GM19455 (cell line): Measurements from ENCODE around the gene SIRT6.
"Not testable (repeated sequence)": the region's sequence is repeated elsewhere in the genome, so short reads cannot be mapped to it uniquely, and the experiment has no call there.

Experiments
- ATAC-seq: cut with Tn5 transposase; IDR thresholded peaks from one replicate; pipeline ENCODE4 v1.9.1; 2021; ENCODE audit not compliant: unreplicated experiment

Gene SIRT6

DNA sequence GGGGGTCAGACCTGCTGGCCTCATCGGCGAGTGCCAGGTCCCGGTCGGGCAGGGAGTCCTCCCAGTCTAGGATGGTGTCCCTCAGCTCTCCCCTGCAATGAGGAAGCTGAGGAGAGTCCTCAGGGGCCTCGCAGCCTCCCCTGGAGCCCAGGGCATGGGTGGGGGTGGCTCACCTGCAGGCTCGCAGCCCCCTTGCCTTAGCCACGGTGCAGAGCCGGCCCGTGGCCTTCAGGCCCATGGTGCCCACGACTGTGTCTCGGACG lies 6.8 kb downstream of the SIRT6 start:
- ATAC-seq: no peak

DNA sequence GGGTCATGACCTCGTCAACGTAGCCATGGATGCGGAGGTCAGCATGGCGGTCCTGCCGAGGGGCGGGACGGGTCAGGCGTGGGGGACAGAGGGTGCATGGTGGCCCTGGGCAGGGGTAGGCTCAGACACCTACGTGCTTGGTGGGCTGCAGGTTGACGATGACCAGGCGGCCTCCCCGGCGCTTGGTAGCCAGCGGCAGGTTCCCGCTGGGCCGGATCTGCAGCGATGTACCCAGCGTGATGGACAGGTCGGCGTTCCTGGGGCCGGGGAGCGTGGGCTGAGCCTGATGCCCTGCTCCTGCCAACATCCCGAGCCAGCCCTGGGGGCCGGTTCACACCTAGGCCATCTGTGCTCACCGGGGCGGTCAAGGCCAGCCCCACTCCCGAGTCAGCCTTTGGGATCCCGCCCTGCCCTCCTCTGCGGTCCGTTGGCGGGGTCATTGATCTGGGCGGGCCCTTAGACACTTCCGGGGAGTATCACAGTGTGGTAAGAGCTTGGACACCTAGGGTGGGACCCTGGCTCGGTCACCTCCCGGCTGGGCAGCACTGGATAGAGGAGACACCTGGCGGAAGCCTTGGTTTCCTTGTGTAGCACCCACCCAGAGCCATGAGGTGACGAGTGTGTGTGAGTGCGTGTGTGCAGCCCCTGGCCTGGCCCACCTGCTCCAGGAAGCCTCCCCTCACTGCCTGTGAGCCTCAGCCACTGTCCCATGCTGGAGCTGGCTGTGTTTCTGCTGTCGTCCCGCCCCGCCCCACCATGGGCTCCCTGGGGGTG lies 7.3 kb downstream of the SIRT6 start:
- no peak for ATAC-seq

DNA sequence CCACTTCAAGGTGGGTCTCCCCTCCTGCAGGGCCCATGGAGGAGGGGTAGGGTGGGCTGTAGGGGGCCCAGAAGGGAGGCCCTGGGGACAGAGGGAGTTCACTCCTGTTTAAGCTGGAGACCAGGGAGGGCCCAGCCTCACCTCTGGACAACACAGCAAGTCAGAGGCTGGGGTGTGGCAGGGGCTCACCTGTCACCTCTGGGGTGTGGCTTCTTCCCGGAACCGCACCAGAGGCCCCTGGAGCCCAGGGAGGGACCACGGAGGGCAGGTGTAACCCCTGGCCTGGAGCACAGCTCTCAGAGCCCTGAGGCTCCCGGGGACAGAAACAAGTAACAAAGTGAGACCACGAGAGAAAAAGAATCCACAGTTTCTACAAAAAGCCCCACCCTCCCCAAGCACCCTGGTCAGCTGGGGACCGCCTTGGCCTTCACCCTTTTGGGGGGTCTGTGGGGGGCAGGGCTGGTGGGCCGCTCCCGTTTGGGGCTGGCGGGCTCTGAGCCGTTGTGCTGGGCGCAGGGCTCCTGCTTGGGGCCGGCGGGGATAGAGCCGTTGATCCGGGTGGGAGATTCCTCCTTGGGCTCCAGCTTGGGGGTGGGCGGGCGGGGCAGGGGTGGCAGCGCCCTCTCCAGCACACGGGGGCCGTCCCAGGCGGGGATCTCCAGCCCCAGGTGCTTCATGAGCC lies 8.0 kb downstream of the SIRT6 start:
- ATAC-seq: no peak

DNA sequence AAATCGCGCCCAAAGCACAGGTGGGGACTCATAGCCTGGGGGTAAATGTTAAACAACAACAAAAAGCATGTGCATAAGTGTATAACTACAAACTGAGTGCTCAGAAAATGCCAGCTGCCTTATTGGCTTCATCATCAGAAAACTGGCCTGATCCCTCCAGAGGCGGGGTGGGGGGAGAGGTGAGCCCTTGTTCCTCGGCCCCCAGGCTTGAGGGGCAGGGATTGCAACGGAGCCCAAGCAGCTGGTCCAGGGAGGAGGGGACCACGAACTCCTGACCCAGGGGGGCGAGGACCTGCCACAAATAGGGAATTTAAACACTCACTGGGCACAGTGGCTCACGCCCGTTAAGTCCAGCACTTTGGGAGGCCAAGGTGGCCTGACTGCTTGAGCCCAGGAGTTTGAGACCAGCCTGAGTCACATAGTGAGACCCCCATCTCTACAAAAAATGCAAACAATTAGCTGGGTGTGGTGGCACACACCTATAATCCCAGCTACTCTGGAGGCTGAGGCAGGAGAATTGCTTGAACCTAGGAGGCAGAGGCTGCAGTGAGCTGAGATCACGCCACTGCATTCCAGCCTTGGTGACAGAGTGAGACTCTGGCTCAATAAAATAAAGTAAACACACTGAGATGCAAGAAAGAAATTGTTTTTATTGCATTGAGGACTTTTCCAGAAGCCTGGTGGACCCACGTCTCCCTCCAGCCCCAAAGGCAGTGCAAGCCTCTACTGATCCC lies 8.7 kb downstream of the SIRT6 start:
- ATAC-seq: no peak

DNA sequence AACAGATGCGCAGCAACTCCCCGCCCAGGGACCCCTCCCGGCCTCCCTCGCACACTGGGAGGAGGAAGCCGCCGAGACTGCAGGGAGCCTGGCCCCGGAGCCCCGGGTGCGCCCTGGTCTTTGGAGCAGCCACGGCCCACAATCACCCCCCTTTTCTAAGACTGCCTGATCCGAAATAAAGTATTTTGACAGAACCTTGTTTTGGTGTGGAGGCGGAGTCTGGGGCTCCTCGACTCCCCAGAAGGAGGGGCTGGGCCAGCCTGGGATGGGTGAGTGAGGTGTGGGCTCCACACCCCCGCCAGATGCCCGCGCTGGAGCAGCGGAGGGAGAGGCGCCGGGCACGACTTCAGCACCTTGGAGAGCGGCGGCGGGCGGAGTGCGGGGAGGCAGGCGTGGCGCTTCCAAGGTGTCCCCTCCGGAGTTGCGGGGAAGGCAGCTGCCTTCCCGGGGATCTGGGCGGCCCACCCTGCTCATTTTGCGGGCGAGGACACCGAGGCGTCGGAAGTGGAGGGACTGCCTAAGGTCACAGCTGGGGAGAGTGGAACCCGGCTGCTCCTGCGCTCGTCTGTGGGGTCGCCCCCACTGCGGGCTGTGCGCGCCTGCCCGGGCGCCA lies 9.4 kb downstream of the SIRT6 start:
- ATAC-seq: no peak

DNA sequence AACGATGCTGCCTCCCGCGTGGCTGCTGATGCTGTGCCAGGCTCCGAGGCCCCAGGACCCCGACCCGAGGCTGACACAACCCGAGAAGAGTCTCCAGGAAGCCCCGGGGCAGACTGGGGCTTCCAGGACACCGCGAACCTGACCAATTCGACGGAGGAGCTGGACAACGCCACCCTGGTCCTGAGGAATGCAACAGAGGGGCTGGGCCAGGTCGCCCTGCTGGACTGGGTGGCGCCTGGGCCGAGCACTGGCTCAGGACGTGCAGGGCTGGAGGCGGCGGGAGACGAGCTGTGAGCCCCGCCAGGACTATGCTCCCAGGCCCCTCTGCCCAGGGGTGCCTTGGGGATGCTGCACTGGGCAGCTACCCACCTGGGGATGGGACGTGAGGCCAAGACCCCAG lies 10.7 kb downstream of the SIRT6 start:
- ATAC-seq: no peak

DNA sequence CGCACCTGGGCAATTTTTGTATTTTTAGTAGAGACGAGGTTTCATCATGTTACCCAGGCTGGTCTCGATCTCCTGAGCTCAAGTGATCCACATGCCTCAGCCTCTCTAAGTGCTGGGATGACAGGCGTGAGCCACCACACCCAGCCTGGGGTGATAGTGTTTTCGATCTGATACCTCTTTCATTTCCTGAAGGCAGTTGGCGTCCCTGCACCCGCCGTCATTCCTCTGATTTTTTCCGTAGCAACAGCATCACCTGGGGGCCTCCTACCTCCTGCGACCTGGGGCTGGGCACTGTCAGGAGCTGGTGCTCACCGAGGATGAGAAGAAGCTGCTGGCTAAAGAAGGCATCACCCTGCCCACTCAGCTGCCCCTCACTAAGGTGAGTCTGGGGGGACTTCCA lies 18.1 kb downstream of the SIRT6 start:
- ATAC-seq: no peak

DNA sequence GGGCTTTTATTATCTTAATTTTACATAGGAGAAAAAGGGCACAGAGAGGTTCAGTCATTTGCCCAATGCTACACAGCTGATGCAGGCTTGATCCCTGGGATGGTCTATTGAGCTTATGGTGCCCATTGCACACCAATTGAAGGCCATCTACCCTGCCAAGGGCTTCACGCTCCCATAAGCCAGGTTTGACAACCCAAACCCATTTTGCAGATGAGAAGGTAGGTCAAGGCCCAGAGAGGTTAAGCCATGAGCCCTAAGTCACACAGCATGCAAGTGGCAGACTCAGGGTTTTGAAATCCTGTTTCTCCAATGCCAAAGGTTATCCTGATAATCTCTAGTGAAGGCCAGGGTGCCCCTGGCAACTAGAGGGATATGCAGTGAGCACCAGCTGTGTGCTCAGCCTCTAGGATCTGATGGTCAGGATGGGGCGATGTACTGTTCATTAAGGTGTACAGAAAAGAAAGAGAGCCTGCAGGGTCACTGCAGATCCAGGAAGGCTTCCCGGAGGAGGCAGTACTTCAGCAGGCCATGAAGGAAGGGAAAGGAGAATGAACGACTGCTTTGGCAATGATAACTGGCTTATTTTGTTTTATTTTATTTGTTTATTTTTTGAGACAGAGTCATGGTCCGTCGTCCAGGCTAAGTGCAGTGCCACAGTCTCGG lies 20.8 kb downstream of the SIRT6 start:
- ATAC-seq: no peak

DNA sequence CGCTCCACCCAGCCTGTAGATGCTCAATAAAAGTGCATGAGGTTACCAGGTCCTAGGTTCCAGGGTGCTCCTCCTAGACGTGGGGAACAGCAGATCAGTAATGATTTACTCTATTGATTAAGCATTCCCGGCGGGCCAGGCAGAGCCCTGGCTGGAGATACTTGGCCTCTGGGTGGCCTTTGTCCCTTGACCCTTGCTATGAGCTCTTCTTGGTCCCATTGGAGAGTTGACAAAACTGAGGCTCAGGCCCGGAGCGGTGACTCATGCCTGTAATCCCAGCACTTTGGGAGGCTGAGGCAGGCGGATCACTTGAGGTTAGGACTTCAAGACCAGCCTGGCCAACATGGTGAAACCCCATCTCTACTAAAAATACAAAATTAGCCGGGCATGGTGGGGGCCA lies 24.4 kb downstream of the SIRT6 start:
- not testable (repeated sequence) for ATAC-seq

DNA sequence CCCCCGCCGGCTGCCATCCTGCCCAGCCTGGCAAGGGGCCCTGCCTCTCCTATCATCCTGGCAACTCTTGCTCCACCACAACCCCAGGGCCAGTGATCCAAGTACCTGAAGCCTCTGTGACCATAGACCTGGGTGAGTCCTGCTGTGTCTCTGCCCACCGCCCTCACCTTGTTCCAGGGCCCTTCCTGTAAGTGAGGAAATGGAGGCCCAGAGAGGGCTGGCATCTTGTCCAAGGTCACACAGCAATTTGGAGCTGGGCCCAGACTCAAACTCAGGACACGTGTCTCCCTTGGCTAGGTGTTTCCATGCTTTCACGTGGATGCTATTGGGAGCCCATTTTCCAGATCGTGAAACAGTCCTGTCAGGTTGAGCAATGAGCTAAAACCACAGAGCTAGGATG lies 25.2 kb downstream of the SIRT6 start:
- ATAC-seq: no peak

DNA sequence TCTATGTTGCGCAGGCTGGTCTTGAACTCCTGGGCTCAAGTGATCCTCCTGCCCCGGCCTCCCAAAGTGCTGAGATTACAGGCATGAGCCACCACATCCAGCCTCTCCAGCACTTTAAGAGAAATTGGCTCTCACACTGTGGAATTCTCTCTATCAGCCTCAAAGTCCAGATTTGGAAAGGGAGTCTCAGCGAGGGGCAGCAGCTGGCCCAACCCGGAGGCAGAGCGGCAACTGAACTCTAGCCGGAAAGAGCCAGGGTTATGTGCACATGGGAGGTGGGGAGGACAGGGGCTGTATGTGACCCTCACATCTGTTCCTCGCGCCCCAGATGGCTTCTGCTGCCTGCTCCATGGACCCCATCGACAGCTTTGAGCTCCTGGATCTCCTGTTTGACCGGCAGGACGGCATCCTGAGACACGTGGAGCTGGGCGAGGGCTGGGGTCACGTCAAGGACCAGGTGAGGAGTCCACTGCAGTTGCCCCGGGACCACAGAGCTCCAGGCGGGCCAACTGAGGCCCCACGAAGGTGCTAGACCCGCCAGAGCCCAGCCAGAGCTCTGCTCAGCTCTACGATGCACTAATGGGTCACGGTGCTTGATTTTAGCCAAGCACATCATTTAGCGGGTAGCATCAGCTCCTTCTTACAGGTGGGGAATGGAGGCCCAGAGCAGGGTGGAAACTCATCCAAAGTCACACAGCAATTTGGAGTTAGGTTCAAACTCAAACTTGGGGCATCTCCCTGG lies 27.6 kb downstream of the SIRT6 start:
- no peak for ATAC-seq

DNA sequence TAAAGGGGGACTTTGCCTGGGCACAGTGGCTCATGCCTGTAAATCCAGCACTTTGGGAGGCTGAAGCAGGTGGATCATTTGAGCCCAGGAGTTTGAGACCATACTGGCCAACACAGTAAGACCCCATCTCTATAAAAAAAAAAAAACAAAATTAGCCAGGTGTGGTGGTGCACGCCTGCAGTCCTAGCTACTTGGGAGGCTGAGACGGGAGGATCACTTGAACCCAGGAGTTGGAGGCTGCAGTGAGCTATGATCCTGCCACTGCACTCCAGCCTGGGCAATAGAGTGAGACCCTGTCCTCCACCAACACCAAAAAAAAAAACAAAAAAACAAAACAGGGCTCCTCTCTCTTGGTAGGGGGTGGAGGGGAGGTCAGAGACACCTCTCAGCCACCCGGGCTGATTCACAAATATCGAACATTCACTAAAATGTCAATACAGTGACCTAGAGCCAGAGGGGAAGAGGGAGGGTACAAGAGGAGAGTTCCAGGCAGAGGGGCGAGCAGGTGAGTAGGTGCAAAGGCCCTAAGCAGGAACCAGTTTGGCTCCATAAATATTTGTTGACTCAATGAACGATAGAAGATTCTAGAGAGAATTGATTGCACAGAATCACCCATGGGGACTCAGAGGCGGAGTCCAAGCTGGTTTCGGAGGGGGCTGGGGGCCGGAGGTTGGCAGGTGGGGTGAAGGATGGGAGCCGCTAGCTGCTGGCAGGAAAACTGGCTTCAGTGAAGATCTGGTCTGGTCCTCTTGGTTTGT lies 29.9 kb downstream of the SIRT6 start:
- ATAC-seq: no peak

DNA sequence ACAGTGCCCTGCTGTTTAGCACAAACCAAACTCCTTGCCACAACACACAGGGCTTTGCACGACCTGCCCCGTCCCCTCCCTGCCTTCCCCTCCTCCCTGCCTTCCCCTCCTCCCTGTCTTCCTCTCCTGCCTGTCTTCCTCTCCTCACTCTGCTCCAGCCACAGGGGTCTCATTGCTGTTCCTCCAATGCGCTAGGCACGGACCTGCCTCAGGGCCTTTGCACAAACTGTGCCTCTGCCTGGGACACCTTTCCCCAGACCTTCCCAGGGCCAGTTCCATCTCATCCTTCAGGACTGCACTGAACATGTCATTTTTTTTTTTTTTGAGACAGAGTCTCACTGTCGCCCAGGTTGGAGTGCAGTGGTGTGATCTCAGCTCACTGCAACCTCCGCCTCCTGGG lies 30.7 kb downstream of the SIRT6 start:
- no peak for ATAC-seq

DNA sequence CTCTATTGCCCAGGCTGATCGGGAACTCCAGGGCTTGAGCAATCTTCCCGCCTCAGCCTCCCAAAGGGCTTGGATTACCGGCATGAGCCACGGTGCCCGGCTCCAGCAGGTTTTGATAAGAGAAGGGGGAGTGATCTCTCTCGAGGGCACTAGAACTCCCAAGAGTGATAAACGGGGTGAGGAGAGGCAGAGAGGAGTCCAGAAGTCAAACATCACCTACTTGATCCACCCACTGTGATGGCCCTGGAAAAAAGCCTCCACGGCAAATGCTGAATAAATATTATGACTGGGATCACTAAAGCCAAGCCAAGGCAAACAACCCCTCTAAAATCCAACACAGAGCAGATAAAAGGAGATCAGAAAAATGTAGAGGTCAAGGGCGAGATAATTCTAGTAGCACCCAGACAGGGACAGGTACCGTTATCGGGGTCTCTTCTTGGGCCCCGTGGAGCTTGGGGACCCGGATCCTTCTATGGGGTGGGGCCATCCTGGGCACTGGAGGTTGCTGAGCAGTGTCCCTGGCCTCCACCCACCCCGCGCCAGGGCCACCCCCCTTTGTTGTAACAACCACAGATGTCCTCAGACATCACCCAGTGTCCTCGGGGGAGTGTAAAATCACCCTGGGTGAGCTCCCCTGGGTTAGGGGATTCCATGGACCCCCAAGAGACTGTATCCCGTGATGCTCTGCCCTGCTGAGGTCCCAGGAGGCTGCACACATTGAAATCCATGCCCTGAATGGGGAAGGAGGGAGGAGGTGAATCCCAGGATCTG lies 32.7 kb downstream of the SIRT6 start:
- ATAC-seq: no peak

DNA sequence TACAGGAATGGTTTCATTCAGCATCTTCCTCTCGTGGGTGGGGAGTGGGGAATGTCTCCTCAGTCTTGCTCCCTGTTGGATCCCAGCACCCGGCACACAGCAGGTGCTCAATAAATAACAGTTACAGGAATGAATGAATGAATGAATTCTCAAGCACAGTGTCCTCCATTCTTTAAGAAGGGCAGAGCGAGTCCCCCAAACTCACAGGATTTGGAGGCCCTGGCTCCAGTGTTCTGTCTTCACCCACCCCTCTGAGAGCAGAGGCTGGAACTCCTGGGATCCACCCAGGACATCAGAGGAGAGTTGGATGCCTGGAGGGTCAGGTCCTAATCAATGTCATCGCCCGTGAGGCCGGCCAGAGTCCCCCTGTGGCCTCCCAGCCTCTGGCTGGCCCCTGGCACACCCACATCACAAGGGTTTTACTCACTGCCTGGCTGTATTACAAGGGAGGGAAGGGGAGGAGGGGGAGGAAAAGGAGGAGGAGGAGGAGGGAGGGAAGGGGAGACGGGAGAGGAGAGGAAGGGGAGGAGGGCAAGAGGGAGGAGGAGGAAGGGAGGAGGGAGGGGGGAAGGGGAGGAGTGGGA lies 37.6 kb downstream of the SIRT6 start:
- ATAC-seq: no peak

DNA sequence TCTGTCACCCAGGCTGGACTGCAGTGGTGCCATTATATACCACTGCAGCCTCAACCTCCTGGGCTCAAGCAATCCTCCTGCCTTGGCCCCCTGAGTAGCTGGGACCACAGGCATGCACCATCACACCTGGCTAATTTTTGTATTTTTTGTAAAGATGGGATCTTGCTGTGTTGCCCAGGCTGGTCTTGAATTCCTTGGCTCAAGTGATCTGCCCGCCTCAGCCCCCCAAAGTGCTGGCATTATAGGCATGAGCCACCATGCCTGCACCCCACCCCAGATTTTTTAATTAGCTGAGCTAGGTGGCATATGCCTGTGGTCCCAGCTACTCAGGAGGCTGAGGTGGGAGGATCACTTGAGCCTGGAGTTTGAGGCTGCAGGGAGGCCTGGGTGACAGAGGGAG lies 39.4 kb downstream of the SIRT6 start:
- ATAC-seq: not testable (repeated sequence)

DNA sequence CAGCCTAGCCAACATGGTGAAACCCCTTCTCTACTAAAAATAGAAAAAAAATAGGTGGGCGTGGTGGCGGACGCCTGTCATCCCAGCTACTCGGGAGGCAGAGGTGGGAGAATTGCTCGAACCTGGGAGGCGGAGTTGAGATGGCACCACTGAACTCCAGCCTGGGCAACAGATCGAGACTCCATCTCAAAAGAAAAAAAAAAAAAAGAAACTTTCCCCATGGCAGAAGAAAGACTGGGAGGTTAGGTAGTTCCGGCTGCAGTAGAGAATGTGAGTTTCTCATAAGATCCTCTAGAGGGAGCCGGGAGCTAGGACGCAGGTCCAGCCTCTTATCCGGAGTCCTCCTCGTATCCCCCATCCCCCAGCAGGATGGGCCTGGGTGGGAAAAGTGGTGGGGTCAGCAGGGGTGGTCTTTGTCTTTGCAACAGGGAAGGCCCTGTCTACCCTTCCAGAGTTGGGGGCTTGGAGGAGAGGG lies 42.1 kb downstream of the SIRT6 start:
- ATAC-seq: no peak

DNA sequence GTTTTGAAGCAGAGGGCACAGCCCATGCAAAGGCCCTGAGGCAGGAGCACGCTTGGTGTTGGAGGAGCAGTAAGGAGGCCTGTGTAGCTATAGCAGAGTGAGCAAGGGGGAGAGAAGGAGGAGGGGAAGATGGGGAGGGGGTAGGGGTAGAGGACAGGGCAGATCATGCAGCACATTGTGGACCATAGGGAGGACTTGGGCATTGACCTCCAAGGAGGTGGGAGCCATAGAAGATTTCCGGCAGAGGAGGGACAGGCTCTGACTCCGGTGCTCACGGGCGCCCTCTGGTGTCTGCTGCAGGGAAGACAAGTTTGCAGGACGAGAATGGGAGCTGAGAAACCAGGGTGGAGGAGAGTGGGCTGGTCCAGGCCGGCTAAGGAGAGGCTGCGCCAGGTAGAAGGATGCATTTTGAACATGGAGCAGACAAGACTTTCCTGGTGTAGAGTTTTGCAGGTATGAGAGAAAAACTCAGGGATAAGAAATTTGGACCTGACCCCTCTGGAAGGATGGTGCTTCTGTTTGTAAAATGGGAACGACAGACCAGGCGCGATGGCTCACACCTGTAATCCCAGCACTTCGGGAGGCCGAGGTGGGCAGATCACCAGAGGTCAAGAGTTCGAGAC lies 42.6 kb downstream of the SIRT6 start:
- ATAC-seq: no peak
